Keratinocyte (primary cell): Measurements from ENCODE around the gene XAB2. TPM values are rescaled to one million over a fixed set of nuclear protein-coding genes. Genes with fewer than 3 reads are reported as not detected.
"Not testable (repeated sequence)": the region's sequence is repeated elsewhere in the genome, so short reads cannot be mapped to it uniquely, and the experiment has no call there.

Experiments used
- DNase-seq: peaks from one replicate; pipeline ENCODE4 v3.0.0-alpha.2; 2011; ENCODE audit warnings: low read depth, missing footprints, low spot score
- FAIRE-seq: peaks from 2 replicates; lab custom pipeline; 2011; peaks lifted over from hg19 to GRCh38; lab: Jason Lieb, UNC
- H2AFZ ChIP-seq: 2 replicates; pipeline ENCODE4 v1.6.0; 2012; ENCODE audit warnings: low read length, control low read depth, inconsistent platforms; ENCODE audit not compliant: control insufficient read depth
- H3K27ac ChIP-seq: 2 replicates; pipeline ENCODE4 v1.5.1; 2011; ENCODE audit warnings: low read length; ENCODE audit not compliant: control insufficient read depth, insufficient read depth
- H3K27me3 ChIP-seq: 3 replicates; pipeline ENCODE4 v1.6.0; 2011; ENCODE audit warnings: low read length; ENCODE audit not compliant: control insufficient read depth, insufficient read depth; ENCODE audit errors: extremely low read depth
- H3K36me3 ChIP-seq, 2 experiments: 2 replicates in 1 of 2; 3 replicates in 1 of 2; pipeline ENCODE4 v1.5.1; 2011; ENCODE audit warnings: low read length in 2 of 2, mild to moderate bottlenecking in 1 of 2; ENCODE audit not compliant: control insufficient read depth in 2 of 2, insufficient read depth in 2 of 2; ENCODE audit errors: extremely low read depth in 1 of 2
- H3K4me1 ChIP-seq: 3 replicates; pipeline ENCODE4 v1.5.1; 2011; ENCODE audit warnings: low read length; ENCODE audit not compliant: control insufficient read depth, insufficient read depth; ENCODE audit errors: extremely low read depth
- H3K4me2 ChIP-seq: 3 replicates; pipeline ENCODE4 v1.6.0; 2011; ENCODE audit warnings: low read depth, low read length; ENCODE audit not compliant: control insufficient read depth, insufficient read depth; ENCODE audit errors: extremely low read depth
- H3K4me3 ChIP-seq, 3 experiments: fragments of 200-600 bp in 1 of 3; sonication (generic) in 1 of 3; 2 replicates in 2 of 3; 3 replicates in 1 of 3; pipeline ENCODE4 v1.5.1; 2011 to 2016; ENCODE audit warnings: low read length in 3 of 3, mild to moderate bottlenecking in 3 of 3, control low read depth in 2 of 3, inconsistent platforms in 1 of 3, low read depth in 1 of 3, mixed read lengths in 1 of 3, mixed run types in 1 of 3, moderate library complexity in 1 of 3; ENCODE audit not compliant: control insufficient read depth in 2 of 3, insufficient read depth in 2 of 3; ENCODE audit errors: extremely low read depth in 1 of 3
- H3K79me2 ChIP-seq: 2 replicates; pipeline ENCODE4 v1.6.0; 2012; ENCODE audit warnings: low read length; ENCODE audit not compliant: control insufficient read depth, insufficient read depth
- H3K9ac ChIP-seq: 3 replicates; pipeline ENCODE4 v1.6.0; 2011; ENCODE audit warnings: low read length; ENCODE audit not compliant: control insufficient read depth, insufficient read depth; ENCODE audit errors: extremely low read depth
- H3K9me1 ChIP-seq: 3 replicates; pipeline ENCODE4 v1.6.0; 2011; ENCODE audit warnings: low read length; ENCODE audit not compliant: control insufficient read depth, insufficient read depth; ENCODE audit errors: extremely low read depth
- H3K9me3 ChIP-seq: 2 replicates; pipeline ENCODE4 v1.5.1; 2012; ENCODE audit warnings: low read depth, low read length; ENCODE audit not compliant: control insufficient read depth
- H4K20me1 ChIP-seq: 3 replicates; pipeline ENCODE4 v1.6.0; 2011; ENCODE audit warnings: low read length; ENCODE audit not compliant: control insufficient read depth, insufficient read depth; ENCODE audit errors: extremely low read depth
- EZH2 ChIP-seq: IDR thresholded peaks from one replicate; pipeline ENCODE4 v1.6.1; 2012; ENCODE audit warnings: inconsistent platforms, mild to moderate bottlenecking, low read length, moderate library complexity
- dilution Hi-C: fragments of 300-500 bp; cut with MboI; formaldehyde crosslinking; loops from one replicate; pipeline ENCODE4 v1.7.0; 2020; ENCODE audit warnings: low sequenced_read_pairs; ENCODE audit not compliant: extremely low pct_ligation_motif_present
- polyA plus RNA-seq, 5 experiments: library from polyadenylated mRNA; depleted of rRNA in 3 of 5; stranded (reverse) in 3 of 5; stranded (forward) in 1 of 5; unstranded in 1 of 5; fragments of >200 nt; gene quantifications; 1 replicate in 1 of 5; 2 replicates in 3 of 5; 3 replicates in 1 of 5; pipeline versions ENCODE4 v1.2.1 to v1.2.3, GENCODE V29; 2011 to 2012; ENCODE audit warnings: missing spikeins in 2 of 5, low read depth in 1 of 5, low replicate concordance in 1 of 5
- TF ChIP-seq, protein P1 (sequence below), 3 experiments: IDR thresholded peaks in 1 of 3; conservative IDR thresholded peaks in 1 of 3; optimal IDR thresholded peaks in 1 of 3; 2 replicates in 2 of 3; 3 replicates in 1 of 3; pipeline versions ENCODE3 to v1.5.1; 2011; ENCODE audit warnings: low read length in 3 of 3, mild to moderate bottlenecking in 3 of 3, moderate library complexity in 2 of 3, control low read depth in 1 of 3, inconsistent platforms in 1 of 3; ENCODE audit not compliant: insufficient read depth in 2 of 3; ENCODE audit errors: extremely low read depth in 1 of 3

XAB2 gene
- polyA plus RNA-seq, 1 donor (not counting 4 experiments of a cell fraction or from before 2014, with no cell fraction given): 15.6 TPM

DNA sequence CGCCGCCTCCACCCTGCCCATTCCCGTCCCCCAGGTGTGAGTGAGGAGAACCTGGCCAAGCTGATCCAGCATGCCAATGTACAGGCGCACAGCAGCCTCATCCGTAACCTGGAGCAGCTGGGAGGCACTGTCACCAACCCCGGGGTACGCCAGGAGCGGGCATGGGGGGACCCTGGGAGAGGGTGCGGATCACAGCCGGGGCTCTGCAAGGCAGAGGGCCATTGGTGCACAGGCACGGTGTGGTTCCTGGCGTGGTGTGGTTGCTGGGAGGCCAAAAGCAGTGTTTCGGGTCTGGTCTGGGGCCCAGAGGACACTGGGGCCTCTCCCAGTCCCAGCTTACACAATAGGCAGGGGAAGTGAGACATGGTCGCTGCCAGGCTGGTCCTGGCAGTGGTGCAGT is 15.8 kb upstream of the XAB2 start:
- Histone ChIP-seq H3K4me1 (no peaks in the 10 kb centered on the region), H3K9ac (no peak overlapping the region), H3K9me1 (no peaks in the 10 kb centered on the region), H3K9me3 (no peaks in the 10 kb centered on the region), H4K20me1 (no peaks in the 10 kb centered on the region), H3K27me3 (no peaks in the 10 kb centered on the region), H3K27ac (no peak overlapping the region), H2AFZ (no peak overlapping the region), H3K36me3 (peaks cover 5 to 18% of the 10 kb centered on the region in 2 experiments), H3K4me3 (no peak overlapping the region), H3K79me2 (peaks cover 2% of the 10 kb centered on the region), H3K4me2 (no peak overlapping the region)
- no peak for TF ChIP-seq EZH2
- TF ChIP-seq, protein P1, sequence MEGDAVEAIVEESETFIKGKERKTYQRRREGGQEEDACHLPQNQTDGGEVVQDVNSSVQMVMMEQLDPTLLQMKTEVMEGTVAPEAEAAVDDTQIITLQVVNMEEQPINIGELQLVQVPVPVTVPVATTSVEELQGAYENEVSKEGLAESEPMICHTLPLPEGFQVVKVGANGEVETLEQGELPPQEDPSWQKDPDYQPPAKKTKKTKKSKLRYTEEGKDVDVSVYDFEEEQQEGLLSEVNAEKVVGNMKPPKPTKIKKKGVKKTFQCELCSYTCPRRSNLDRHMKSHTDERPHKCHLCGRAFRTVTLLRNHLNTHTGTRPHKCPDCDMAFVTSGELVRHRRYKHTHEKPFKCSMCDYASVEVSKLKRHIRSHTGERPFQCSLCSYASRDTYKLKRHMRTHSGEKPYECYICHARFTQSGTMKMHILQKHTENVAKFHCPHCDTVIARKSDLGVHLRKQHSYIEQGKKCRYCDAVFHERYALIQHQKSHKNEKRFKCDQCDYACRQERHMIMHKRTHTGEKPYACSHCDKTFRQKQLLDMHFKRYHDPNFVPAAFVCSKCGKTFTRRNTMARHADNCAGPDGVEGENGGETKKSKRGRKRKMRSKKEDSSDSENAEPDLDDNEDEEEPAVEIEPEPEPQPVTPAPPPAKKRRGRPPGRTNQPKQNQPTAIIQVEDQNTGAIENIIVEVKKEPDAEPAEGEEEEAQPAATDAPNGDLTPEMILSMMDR (optimal IDR thresholded peaks at IDR 0.05 in 1 of 3, IDR thresholded peaks at IDR 0.05 in 1 of 3, conservative IDR thresholded peaks at IDR 0.05 in 1 of 3; ENCODE audit: extremely low read depth in 1 of 3, insufficient read depth in 2 of 3, low read length in 3 of 3): no peak
- dilution Hi-C loops: no loop called here
- DNase-seq (no peak), FAIRE-seq (no peak)

DNA sequence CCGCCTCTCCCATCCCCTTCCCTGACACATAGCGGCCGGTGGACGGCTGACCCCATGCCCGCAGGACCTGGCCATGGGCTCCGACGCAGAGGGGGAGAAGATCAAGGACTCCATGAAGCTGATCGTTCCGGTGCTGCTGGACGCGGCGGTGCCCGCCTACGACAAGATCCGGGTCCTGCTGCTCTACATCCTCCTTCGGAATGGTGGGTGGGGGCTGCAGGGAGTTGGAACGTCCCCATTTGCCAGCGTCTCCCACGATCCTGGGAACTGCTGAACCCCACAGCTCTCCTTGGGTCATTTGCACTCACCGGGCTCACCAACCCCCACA is 15.2 kb upstream of the XAB2 start:
- no peaks in the 10 kb centered on the region for H3K4me1 ChIP-seq
- no peak for DNase-seq
- no peaks in the 10 kb centered on the region for H4K20me1 ChIP-seq
- no peak overlapping the region for H3K4me3 ChIP-seq
- FAIRE-seq: no peak
- dilution Hi-C loops: no loop called here
- H3K4me2 ChIP-seq: no peak overlapping the region
- H3K79me2 ChIP-seq: peaks cover 8% of the 10 kb centered on the region
- no peak overlapping the region for H3K9ac ChIP-seq
- no peak overlapping the region for H2AFZ ChIP-seq
- no peaks in the 10 kb centered on the region for H3K27me3 ChIP-seq
- no peaks in the 10 kb centered on the region for H3K9me3 ChIP-seq
- no peaks in the 10 kb centered on the region for H3K9me1 ChIP-seq
- H3K36me3 ChIP-seq: peaks cover 12 to 21% of the 10 kb centered on the region in 2 experiments
- H3K27ac ChIP-seq: no peak overlapping the region
- TF ChIP-seq, protein P1 (optimal IDR thresholded peaks at IDR 0.05 in 1 of 3, IDR thresholded peaks at IDR 0.05 in 1 of 3, conservative IDR thresholded peaks at IDR 0.05 in 1 of 3; ENCODE audit: extremely low read depth in 1 of 3, insufficient read depth in 2 of 3, low read length in 3 of 3): no peak
- no peak for TF ChIP-seq EZH2

DNA sequence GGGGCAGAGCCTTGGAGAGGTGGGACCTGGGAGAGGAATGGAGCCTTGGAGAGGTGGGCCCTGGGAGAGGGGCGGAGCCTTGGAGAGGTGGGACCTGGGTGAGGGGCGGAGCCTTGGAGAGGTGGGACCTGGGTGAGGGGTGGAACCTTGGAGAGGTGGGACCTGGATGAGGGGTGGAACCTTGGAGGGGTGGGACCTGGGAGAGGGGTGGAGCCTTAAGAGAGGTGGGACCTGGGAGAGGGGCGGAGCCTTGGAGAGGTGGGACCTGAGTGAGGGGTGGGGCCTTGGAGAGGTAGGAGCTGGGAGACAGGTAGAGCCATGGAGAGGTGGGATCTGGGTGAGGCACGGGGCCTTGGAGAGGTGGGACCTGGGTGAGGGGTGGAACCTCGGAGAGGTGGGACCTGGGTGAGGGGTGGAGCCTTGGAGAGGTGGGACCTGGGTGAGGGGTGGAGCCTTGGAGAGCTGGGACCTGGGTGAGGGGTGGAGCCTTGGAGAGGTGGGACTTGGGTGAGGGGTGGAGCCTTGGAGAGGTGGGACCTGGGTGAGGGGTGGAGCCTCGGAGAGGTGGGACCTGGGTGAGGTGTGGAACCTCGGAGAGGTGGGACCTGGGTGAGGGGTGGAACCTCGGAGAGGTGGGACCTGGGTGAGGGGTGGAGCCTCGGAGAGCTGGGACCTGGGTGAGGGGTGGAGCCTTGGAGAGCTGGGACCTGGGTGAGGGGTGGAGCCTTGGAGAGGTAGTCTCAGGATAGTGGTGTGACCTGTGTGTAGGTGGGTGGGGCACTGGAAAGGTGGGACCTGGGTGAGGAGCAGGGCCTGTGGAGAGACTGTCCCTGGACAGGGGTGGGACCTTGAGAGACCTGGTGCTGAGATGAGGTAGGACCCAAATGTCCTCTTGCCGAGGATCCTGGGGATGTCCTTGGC is 14.5 kb upstream of the XAB2 start:
- H3K9me1 ChIP-seq, H3K4me2 ChIP-seq, H3K4me1 ChIP-seq, H4K20me1 ChIP-seq, H3K9ac ChIP-seq, H3K79me2 ChIP-seq, H3K27ac ChIP-seq, H3K9me3 ChIP-seq, H3K4me3 ChIP-seq, H2AFZ ChIP-seq, dilution Hi-C loops, DNase-seq, FAIRE-seq, H3K27me3 ChIP-seq: not testable (repeated sequence)
- peaks cover 12 to 21% of the 10 kb centered on the region in 2 experiments for H3K36me3 ChIP-seq
